ENCODE results near the gene ATP5ME.
"Not testable (repeated sequence)": the region's sequence is repeated elsewhere in the genome, so short reads cannot be mapped to it uniquely, and the experiment has no call there.

The ATP5ME gene

GRCh38 chr4:675036-675882 lies 1.2 kb upstream of the ATP5ME start:
- Histone ChIP-seq H3K4me3 (ENCODE audit: low read length) (peak overlapping the region; percentile 90), H3K27me3 (ENCODE audit: insufficient read depth, low read length) (no peaks in the 10 kb centered on the region), H3K9me3 (ENCODE audit: insufficient read depth, low read depth, low read length) (no peaks in the 10 kb centered on the region), H3K27ac (ENCODE audit: low read depth, low read length) (peak overlapping the region; percentile 72; the same call in 1 of the 2 replicates), H3K9ac (ENCODE audit: low read depth, low read length) (peak overlapping the region; percentile 92), H3K36me3 (ENCODE audit: insufficient read depth, low read length) (peaks cover 26% of the 10 kb centered on the region), H3K4me1 (ENCODE audit: insufficient read depth, low read length) (0 out of 2 replicates have a peak, but pooled peaks cover 3% of the 10 kb centered on the region)
- WGBS: 85% methylated on average over 26 of the region's 26 CpGs

- WGBS: 7% methylated on average over 54 of the region's 55 CpGs
- Histone ChIP-seq H3K27me3 (ENCODE audit: insufficient read depth, low read length) (no peaks in the 10 kb centered on the region), H3K9ac (ENCODE audit: low read depth, low read length) (peak overlapping the region; percentile 87), H3K4me1 (ENCODE audit: insufficient read depth, low read length) (0 out of 2 replicates have a peak, but pooled peaks cover 3% of the 10 kb centered on the region), H3K9me3 (ENCODE audit: insufficient read depth, low read depth, low read length) (no peaks in the 10 kb centered on the region), H3K27ac (ENCODE audit: low read depth, low read length) (peak overlapping the region; percentile 81), H3K36me3 (ENCODE audit: insufficient read depth, low read length) (peaks cover 26% of the 10 kb centered on the region), H3K4me3 (ENCODE audit: low read length) (peak overlapping the region; percentile 90)
Measured at GRCh38 chr4:673349-674091, 556 bp downstream of the ATP5ME start.

GRCh38 chr4:671769-672168 lies 2.3 kb downstream of the ATP5ME start:
- Histone ChIP-seq H3K4me3 (ENCODE audit: low read length) (no peak overlapping the region), H3K36me3 (ENCODE audit: insufficient read depth, low read length) (peaks cover 26% of the 10 kb centered on the region), H3K27me3 (ENCODE audit: insufficient read depth, low read length) (no peaks in the 10 kb centered on the region), H3K9ac (ENCODE audit: low read depth, low read length) (no peak overlapping the region), H3K27ac (ENCODE audit: low read depth, low read length) (no peak overlapping the region), H3K9me3 (ENCODE audit: insufficient read depth, low read depth, low read length) (no peaks in the 10 kb centered on the region), H3K4me1 (ENCODE audit: insufficient read depth, low read length) (0 out of 2 replicates have a peak, but pooled peaks cover 3% of the 10 kb centered on the region)
- WGBS: 89% methylated on average over 2 of the region's 3 CpGs

GRCh38 chr4:669806-670559 lies 4.1 kb downstream of the ATP5ME start:
- H3K9me3 ChIP-seq (ENCODE audit: insufficient read depth, low read depth, low read length); H3K4me3 ChIP-seq (ENCODE audit: low read length); H3K27ac ChIP-seq (ENCODE audit: low read depth, low read length); H3K9ac ChIP-seq (ENCODE audit: low read depth, low read length); H3K4me1 ChIP-seq (ENCODE audit: insufficient read depth, low read length); H3K27me3 ChIP-seq (ENCODE audit: insufficient read depth, low read length): not testable (repeated sequence)
- 93% methylated on average over 11 of the region's 11 CpGs for WGBS
- H3K36me3 ChIP-seq (ENCODE audit: insufficient read depth, low read length): peaks cover 26% of the 10 kb centered on the region

GRCh38 chr4:668219-668618 lies 5.9 kb downstream of the ATP5ME start:
- not testable (repeated sequence) for H3K9ac ChIP-seq (ENCODE audit: low read depth, low read length); H3K27ac ChIP-seq (ENCODE audit: low read depth, low read length); H3K4me3 ChIP-seq (ENCODE audit: low read length); H3K4me1 ChIP-seq (ENCODE audit: insufficient read depth, low read length); H3K9me3 ChIP-seq (ENCODE audit: insufficient read depth, low read depth, low read length); H3K27me3 ChIP-seq (ENCODE audit: insufficient read depth, low read length)
- peaks cover 26% of the 10 kb centered on the region for H3K36me3 ChIP-seq (ENCODE audit: insufficient read depth, low read length)
- WGBS: 87% methylated on average over 6 of the region's 6 CpGs

GRCh38 chr4:667545-667925 lies 6.5 kb downstream of the ATP5ME start:
- Histone ChIP-seq H3K4me1 (ENCODE audit: insufficient read depth, low read length) (no peaks in the 10 kb centered on the region), H3K27me3 (ENCODE audit: insufficient read depth, low read length) (no peaks in the 10 kb centered on the region), H3K9ac (ENCODE audit: low read depth, low read length) (no peak overlapping the region), H3K9me3 (ENCODE audit: insufficient read depth, low read depth, low read length) (no peaks in the 10 kb centered on the region), H3K4me3 (ENCODE audit: low read length) (no peak overlapping the region), H3K27ac (ENCODE audit: low read depth, low read length) (no peak overlapping the region), H3K36me3 (ENCODE audit: insufficient read depth, low read length) (peaks cover 19% of the 10 kb centered on the region)
- WGBS: 69% methylated on average over 10 of the region's 10 CpGs

GRCh38 chr4:666822-667544 lies 7.1 kb downstream of the ATP5ME start:
- Histone ChIP-seq H3K27ac (ENCODE audit: low read depth, low read length) (no peak overlapping the region), H3K9me3 (ENCODE audit: insufficient read depth, low read depth, low read length) (no peaks in the 10 kb centered on the region), H3K4me1 (ENCODE audit: insufficient read depth, low read length) (no peaks in the 10 kb centered on the region), H3K4me3 (ENCODE audit: low read length) (no peak overlapping the region), H3K27me3 (ENCODE audit: insufficient read depth, low read length) (no peaks in the 10 kb centered on the region), H3K36me3 (ENCODE audit: insufficient read depth, low read length) (peaks cover 14% of the 10 kb centered on the region), H3K9ac (ENCODE audit: low read depth, low read length) (no peak overlapping the region)
- 94% methylated on average over 28 of the region's 28 CpGs for WGBS

GRCh38 chr4:666436-666810 lies 7.7 kb downstream of the ATP5ME start:
- no peak overlapping the region for H3K27ac ChIP-seq (ENCODE audit: low read depth, low read length)
- no peak overlapping the region for H3K4me3 ChIP-seq (ENCODE audit: low read length)
- H3K27me3 ChIP-seq (ENCODE audit: insufficient read depth, low read length): no peaks in the 10 kb centered on the region
- no peaks in the 10 kb centered on the region for H3K4me1 ChIP-seq (ENCODE audit: insufficient read depth, low read length)
- peaks cover 8% of the 10 kb centered on the region for H3K36me3 ChIP-seq (ENCODE audit: insufficient read depth, low read length)
- no peaks in the 10 kb centered on the region for H3K9me3 ChIP-seq (ENCODE audit: insufficient read depth, low read depth, low read length)
- no peak overlapping the region for H3K9ac ChIP-seq (ENCODE audit: low read depth, low read length)
- WGBS: 85% methylated on average over 22 of the region's 22 CpGs

GRCh38 chr4:665751-666435 lies 8.2 kb downstream of the ATP5ME start:
- H3K9me3 ChIP-seq (ENCODE audit: insufficient read depth, low read depth, low read length): no peaks in the 10 kb centered on the region
- H3K27me3 ChIP-seq (ENCODE audit: insufficient read depth, low read length): no peaks in the 10 kb centered on the region
- H3K4me1 ChIP-seq (ENCODE audit: insufficient read depth, low read length): no peaks in the 10 kb centered on the region
- H3K36me3 ChIP-seq (ENCODE audit: insufficient read depth, low read length): peaks cover 3% of the 10 kb centered on the region; the same call in 1 of the 2 replicates
- no peak overlapping the region for H3K27ac ChIP-seq (ENCODE audit: low read depth, low read length)
- H3K9ac ChIP-seq (ENCODE audit: low read depth, low read length): no peak overlapping the region
- 82% methylated on average over 22 of the region's 22 CpGs for WGBS
- no peak overlapping the region for H3K4me3 ChIP-seq (ENCODE audit: low read length)

- no peak overlapping the region for H3K4me3 ChIP-seq (ENCODE audit: low read length)
- H3K9ac ChIP-seq (ENCODE audit: low read depth, low read length): no peak overlapping the region
- H3K9me3 ChIP-seq (ENCODE audit: insufficient read depth, low read depth, low read length): no peaks in the 10 kb centered on the region
- H3K36me3 ChIP-seq (ENCODE audit: insufficient read depth, low read length): no peaks in the 10 kb centered on the region
- WGBS: 91% methylated on average over 12 of the region's 12 CpGs
- H3K27ac ChIP-seq (ENCODE audit: low read depth, low read length): no peak overlapping the region
- H3K27me3 ChIP-seq (ENCODE audit: insufficient read depth, low read length): no peaks in the 10 kb centered on the region
- H3K4me1 ChIP-seq (ENCODE audit: insufficient read depth, low read length): no peaks in the 10 kb centered on the region
Measured at GRCh38 chr4:665381-665750, 8.7 kb downstream of the ATP5ME start.

All from HUES64 (cell line).